KOPT-K1 (cell line): ENCODE measurements around the gene NUBP2.

ENCODE experiments used
- H3K27ac ChIP-seq: fragments of 200-600 bp; sonication (generic); 2 replicates; pipeline ENCODE4 v1.5.1; 2016; ENCODE audit warnings: antibody characterized with exemption, mild to moderate bottlenecking, low read depth, low read length; ENCODE audit not compliant: poor library complexity, severe bottlenecking
- H3K36me3 ChIP-seq: fragments of 200-600 bp; sonication (generic); 2 replicates; pipeline ENCODE4 v1.5.1; 2017; ENCODE audit warnings: antibody characterized with exemption, mild to moderate bottlenecking, low read length, moderate library complexity; ENCODE audit not compliant: insufficient read depth
- H3K9me3 ChIP-seq: fragments of 200-600 bp; sonication (generic); 2 replicates; pipeline ENCODE4 v1.5.1; 2017; ENCODE audit warnings: antibody characterized with exemption, low read length, mild to moderate bottlenecking; ENCODE audit not compliant: insufficient read depth, poor library complexity, severe bottlenecking

NUBP2 gene

GRCh38 chr16:1828645-1829410 is 46.1 kb downstream of the NUBP2 start:
- H3K36me3 ChIP-seq: peaks cover 12% of the 10 kb centered on the region; the same call in 1 of the 2 replicates
- no peaks in the 10 kb centered on the region for H3K9me3 ChIP-seq
- no peak overlapping the region for H3K27ac ChIP-seq

GRCh38 chr16:1830213-1830612 is 47.5 kb downstream of the NUBP2 start:
- no peaks in the 10 kb centered on the region for H3K9me3 ChIP-seq
- peaks cover 12% of the 10 kb centered on the region; the same call in 1 of the 2 replicates for H3K36me3 ChIP-seq

GRCh38 chr16:1831186-1832075 is 48.7 kb downstream of the NUBP2 start:
- Histone ChIP-seq H3K9me3 (no peaks in the 10 kb centered on the region), H3K27ac (no peak overlapping the region), H3K36me3 (peaks cover 12% of the 10 kb centered on the region; the same call in 1 of the 2 replicates)

More at GRCh38 chr16:1830213-1830612, 47.5 kb downstream of the NUBP2 start:
- H3K27ac ChIP-seq: no peak overlapping the region

- Histone ChIP-seq H3K27ac (no peak overlapping the region), H3K36me3 (peaks cover 12% of the 10 kb centered on the region; the same call in 1 of the 2 replicates), H3K9me3 (no peaks in the 10 kb centered on the region)
Observed at GRCh38 chr16:1832838-1833454, 50.2 kb downstream of the NUBP2 start.

GRCh38 chr16:1834096-1834495 is 51.3 kb downstream of the NUBP2 start:
- Histone ChIP-seq H3K9me3 (no peaks in the 10 kb centered on the region), H3K36me3 (peaks cover 8% of the 10 kb centered on the region; the same call in 1 of the 2 replicates), H3K27ac (no peak overlapping the region)
